ENCODE data around the gene TXNDC11.

The TXNDC11 gene

DNA sequence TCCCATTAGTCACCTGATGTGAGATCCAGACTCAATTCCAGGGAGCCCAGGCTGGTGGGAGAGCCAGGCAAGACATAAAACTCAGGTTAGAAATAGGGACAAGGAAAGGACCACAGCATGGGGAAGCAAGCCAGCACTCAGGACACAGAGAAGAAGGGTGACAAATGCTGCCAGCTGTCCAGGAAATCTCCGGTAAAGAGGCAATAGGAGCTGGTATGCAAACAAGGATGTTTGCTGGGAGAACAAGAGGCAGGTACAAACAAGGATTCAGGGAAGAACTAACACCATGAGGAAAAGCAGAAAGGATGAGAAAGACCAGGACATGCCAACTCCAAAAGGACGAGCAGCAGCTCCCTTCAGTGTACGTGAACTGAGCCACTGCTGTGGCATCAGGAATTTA, 10.2 kb upstream of the TXNDC11 start:
- no peak overlapping the region for H3K4me3 ChIP-seq (replicated peaks in 1 of 2; ENCODE audit: low read depth in 2 of 2, low read length in 2 of 2)
- TF ChIP-seq, protein P1, sequence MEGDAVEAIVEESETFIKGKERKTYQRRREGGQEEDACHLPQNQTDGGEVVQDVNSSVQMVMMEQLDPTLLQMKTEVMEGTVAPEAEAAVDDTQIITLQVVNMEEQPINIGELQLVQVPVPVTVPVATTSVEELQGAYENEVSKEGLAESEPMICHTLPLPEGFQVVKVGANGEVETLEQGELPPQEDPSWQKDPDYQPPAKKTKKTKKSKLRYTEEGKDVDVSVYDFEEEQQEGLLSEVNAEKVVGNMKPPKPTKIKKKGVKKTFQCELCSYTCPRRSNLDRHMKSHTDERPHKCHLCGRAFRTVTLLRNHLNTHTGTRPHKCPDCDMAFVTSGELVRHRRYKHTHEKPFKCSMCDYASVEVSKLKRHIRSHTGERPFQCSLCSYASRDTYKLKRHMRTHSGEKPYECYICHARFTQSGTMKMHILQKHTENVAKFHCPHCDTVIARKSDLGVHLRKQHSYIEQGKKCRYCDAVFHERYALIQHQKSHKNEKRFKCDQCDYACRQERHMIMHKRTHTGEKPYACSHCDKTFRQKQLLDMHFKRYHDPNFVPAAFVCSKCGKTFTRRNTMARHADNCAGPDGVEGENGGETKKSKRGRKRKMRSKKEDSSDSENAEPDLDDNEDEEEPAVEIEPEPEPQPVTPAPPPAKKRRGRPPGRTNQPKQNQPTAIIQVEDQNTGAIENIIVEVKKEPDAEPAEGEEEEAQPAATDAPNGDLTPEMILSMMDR (IDR thresholded peaks at IDR 0.05; ENCODE audit: low read depth, low read length) = no peak
- no peak for DNase-seq (ENCODE audit: low read depth in 2 of 2)

- DNase-seq (ENCODE audit: low read depth in 2 of 2) = no peak
- TF ChIP-seq, protein P1 (IDR thresholded peaks at IDR 0.05; ENCODE audit: low read depth, low read length) = no peak
- H3K4me3 ChIP-seq (replicated peaks in 1 of 2; ENCODE audit: low read depth in 2 of 2, low read length in 2 of 2) = no peak overlapping the region
Observed at GRCh38 chr16:11750056-11750455, 7.4 kb upstream of the TXNDC11 start.

- TF ChIP-seq, protein P1 (IDR thresholded peaks at IDR 0.05; ENCODE audit: low read depth, low read length) = no peak
- DNase-seq (ENCODE audit: low read depth in 2 of 2) = no peak
- H3K4me3 ChIP-seq (replicated peaks in 1 of 2; ENCODE audit: low read depth in 2 of 2, low read length in 2 of 2) = no peak overlapping the region
Observed at GRCh38 chr16:11748404-11749254, 6.0 kb upstream of the TXNDC11 start.

GRCh38 chr16:11747949-11748403, 5.3 kb upstream of the TXNDC11 start:
- H3K4me3 ChIP-seq (replicated peaks in 1 of 2; ENCODE audit: low read depth in 2 of 2, low read length in 2 of 2) = no peak overlapping the region
- no peak for DNase-seq (ENCODE audit: low read depth in 2 of 2)
- TF ChIP-seq, protein P1 (IDR thresholded peaks at IDR 0.05; ENCODE audit: low read depth, low read length) = no peak

GRCh38 chr16:11744075-11744470, 1.4 kb upstream of the TXNDC11 start:
- no peak overlapping the region for H3K4me3 ChIP-seq (replicated peaks in 1 of 2; ENCODE audit: low read depth in 2 of 2, low read length in 2 of 2)
- TF ChIP-seq, protein P1 (IDR thresholded peaks at IDR 0.05; ENCODE audit: low read depth, low read length) = no peak
- no peak for DNase-seq (ENCODE audit: low read depth in 2 of 2)

DNA sequence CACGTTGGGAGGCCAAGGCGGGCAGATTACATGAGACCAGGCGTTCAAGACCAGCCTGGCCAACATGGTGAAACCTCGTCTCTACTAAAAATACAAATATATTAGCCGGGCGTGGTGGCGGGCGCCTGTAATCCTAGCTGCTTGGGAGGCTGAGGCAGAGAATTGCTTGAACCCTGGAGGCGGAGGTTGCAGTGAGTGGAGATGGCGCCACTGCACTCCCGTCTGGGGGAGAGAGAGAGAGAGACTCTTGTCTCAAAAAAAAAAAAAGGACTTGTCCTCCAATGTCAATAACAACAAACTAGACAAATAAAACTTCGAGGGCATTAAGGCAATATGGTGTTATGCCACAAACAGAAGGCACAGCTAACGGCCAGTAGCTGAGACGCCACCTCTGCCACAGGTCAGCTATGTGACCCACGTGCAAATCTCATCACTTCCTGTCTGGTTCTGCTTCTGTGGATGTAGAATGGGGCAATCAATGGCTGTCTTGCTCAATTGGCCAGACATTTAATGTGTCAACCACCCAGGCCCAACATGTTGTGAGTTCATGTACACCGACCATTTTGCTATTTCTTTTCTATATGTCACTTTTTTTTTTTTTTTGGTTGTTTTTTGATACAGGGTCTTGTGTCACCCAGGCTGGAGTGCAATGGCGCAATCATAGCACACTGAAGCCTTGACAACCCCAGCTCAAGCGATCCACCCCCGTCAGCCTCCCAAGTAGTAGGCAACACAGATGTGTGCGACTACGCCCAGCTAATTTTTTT, 834 bp upstream of the TXNDC11 start:
- H3K4me3 ChIP-seq (replicated peaks in 1 of 2; ENCODE audit: low read depth in 2 of 2, low read length in 2 of 2) = peak overlapping the region; percentile 37 to 89
- TF ChIP-seq, protein P1 (IDR thresholded peaks at IDR 0.05; ENCODE audit: low read depth, low read length) = no peak
- peak; percentile 76 to 88 for DNase-seq (ENCODE audit: low read depth in 2 of 2)
